ENCODE results near the gene MDK.

The MDK gene

GRCh38 chr11:46397526-46397925 lies 16.1 kb downstream of the MDK start (continued):
- TF ChIP-seq TSHZ2 (CRISPR knock-in tag; IDR thresholded peaks at IDR 0.05) = no peak
- no peak for TF ChIP-seq PPARA (CRISPR knock-in tag; IDR thresholded peaks at IDR 0.05; ENCODE audit: borderline replicate concordance)

- no peak for TF ChIP-seq ISL1 (CRISPR knock-in tag; IDR thresholded peaks at IDR 0.05)
- TF ChIP-seq ARNTL (CRISPR knock-in tag; IDR thresholded peaks at IDR 0.05; ENCODE audit: borderline replicate concordance, low read depth) = no peak
- no peak for TF ChIP-seq SNAI2 (CRISPR knock-in tag; IDR thresholded peaks at IDR 0.05)
- TF ChIP-seq ESRRG (CRISPR knock-in tag; IDR thresholded peaks at IDR 0.05) = no peak
- TF ChIP-seq BACH2 (CRISPR knock-in tag; IDR thresholded peaks at IDR 0.05; ENCODE audit: borderline replicate concordance) = no peak
- no peak for TF ChIP-seq TCF4 (CRISPR knock-in tag; IDR thresholded peaks at IDR 0.05; ENCODE audit: borderline replicate concordance)
- no peak for TF ChIP-seq ZNF565 (CRISPR knock-in tag; conservative IDR thresholded peaks at IDR 0.05; ENCODE audit: low read depth)
- no peak for TF ChIP-seq CSDC2 (CRISPR knock-in tag; IDR thresholded peaks at IDR 0.05)
- no peak for TF ChIP-seq ZFP30 (CRISPR knock-in tag; IDR thresholded peaks at IDR 0.05)
- no peak for TF ChIP-seq OSR1 (CRISPR knock-in tag; IDR thresholded peaks at IDR 0.05)
- no peak for TF ChIP-seq ZNF8 (CRISPR knock-in tag; IDR thresholded peaks at IDR 0.05)
- no peak for TF ChIP-seq ZNF70 (CRISPR knock-in tag; IDR thresholded peaks at IDR 0.05)
- TF ChIP-seq CREB5 (CRISPR knock-in tag; IDR thresholded peaks at IDR 0.05; ENCODE audit: low read depth) = no peak
- no peak for TF ChIP-seq PATZ1 (CRISPR knock-in tag; IDR thresholded peaks at IDR 0.05; ENCODE audit: borderline replicate concordance)
- no peak for TF ChIP-seq PPARA (CRISPR knock-in tag; IDR thresholded peaks at IDR 0.05; ENCODE audit: borderline replicate concordance)
- no peak for TF ChIP-seq RARB (CRISPR knock-in tag; IDR thresholded peaks at IDR 0.05)
- no peak for TF ChIP-seq GLIS3 (CRISPR knock-in tag; IDR thresholded peaks at IDR 0.05)
- no peak for TF ChIP-seq TSHZ2 (CRISPR knock-in tag; IDR thresholded peaks at IDR 0.05)
- TF ChIP-seq TOX (CRISPR knock-in tag; IDR thresholded peaks at IDR 0.05; ENCODE audit: borderline replicate concordance) = no peak
- no peak for TF ChIP-seq ZC3H10 (CRISPR knock-in tag; IDR thresholded peaks at IDR 0.05)
- no peak; the same call in 2 of the 3 replicates for ATAC-seq
Measured at GRCh38 chr11:46402957-46403902, 21.8 kb downstream of the MDK start.

GRCh38 chr11:46404476-46405017 lies 23.1 kb downstream of the MDK start:
- ATAC-seq = peak; percentile 24
- TF ChIP-seq CREB5 (CRISPR knock-in tag; IDR thresholded peaks at IDR 0.05; ENCODE audit: low read depth) (no peak), ISL1 (CRISPR knock-in tag; IDR thresholded peaks at IDR 0.05) (no peak), ZNF8 (CRISPR knock-in tag; IDR thresholded peaks at IDR 0.05) (no peak), TOX (CRISPR knock-in tag; IDR thresholded peaks at IDR 0.05; ENCODE audit: borderline replicate concordance) (no peak)
